HCT116 (cell line): ENCODE results near the gene BMERB1. TPM values are rescaled to one million over a fixed set of nuclear protein-coding genes. Genes with fewer than 3 reads are reported as not detected.

Source experiments
- ATAC-seq: fragments of 200-7000 bp; cut with Tn5 transposase; 2 replicates; pipeline ENCODE4 v1.9.1; 2020; ENCODE audit warnings: mild to moderate bottlenecking, moderate library complexity
- BruUV-seq: library from RNA; stranded (reverse); fragments of 400-500 nt; replicated peaks from 2 replicates; lab custom pipeline; 2021; lab: Mats Ljungman, UMichigan
- CTCF ChIA-PET: fragments of 300-600 bp; sonication (Branson Sonifier 250); formaldehyde crosslinking; loops from one replicate; lab custom pipeline; 2021; ENCODE audit warnings: antibody characterized with exemption; lab: Charles Lee
- POLR2A ChIA-PET: fragments of 300-600, 350-600 bp; sonication (Branson Sonifier 250); formaldehyde crosslinking; loops from one replicate; lab custom pipeline; 2021; ENCODE audit warnings: antibody characterized with exemption; lab: Charles Lee
- RAD21 ChIA-PET, 2 experiments: fragments of 300-600 bp; sonication (Branson Sonifier 250); formaldehyde crosslinking; loops; one replicate each; lab custom pipeline; 2023; ENCODE audit warnings: low total read pairs in 2 of 2; ENCODE audit not compliant: uncharacterized antibody in 2 of 2, unreplicated experiment in 2 of 2, low non-redundant PET in 1 of 2; lab: Charles Lee
- DNase-seq: peaks from one replicate; pipeline ENCODE4 v3.0.0-alpha.2; 2010; ENCODE audit warnings: low read depth, low spot score
- H2AFZ ChIP-seq: fragments of 200-600 bp; shearing (Covaris generic), sonication (generic); 2 replicates; pipeline ENCODE4 v1.6.1; 2017; ENCODE audit warnings: low read depth, mixed run types, mixed read lengths, antibody characterized with exemption, low read length; ENCODE audit not compliant: poor library complexity, severe bottlenecking
- H3K27ac ChIP-seq: 2 replicates; pipeline ENCODE4 v1.5.1; 2012; ENCODE audit warnings: low read depth, low read length
- H3K27me3 ChIP-seq: fragments of 200-600 bp; sonication (generic); 2 replicates; pipeline ENCODE4 v1.6.1; 2016; ENCODE audit warnings: mixed run types, low read length, mixed read lengths; ENCODE audit not compliant: insufficient read depth
- H3K36me3 ChIP-seq, 2 experiments: fragments of 200-500 bp in 1 of 2; fragments of 200-600 bp in 1 of 2; sonication (Bioruptor generic) in 1 of 2; sonication (generic) in 1 of 2; 2 replicates each; pipeline versions ENCODE4 v1.5.1 to v1.6.1; 2014 to 2016; ENCODE audit warnings: low read length in 2 of 2, inconsistent platforms in 1 of 2, mixed read lengths in 1 of 2, mixed run types in 1 of 2; ENCODE audit not compliant: insufficient read depth in 2 of 2, control insufficient read depth in 1 of 2
- H3K4me1 ChIP-seq, 2 experiments: fragments of 200-600 bp in 1 of 2; sonication (generic) in 1 of 2; 2 replicates each; pipeline versions ENCODE4 v1.5.1 to v1.6.1; 2012 to 2017; ENCODE audit warnings: low read length in 2 of 2, inconsistent platforms in 1 of 2, mild to moderate bottlenecking in 1 of 2, mixed read lengths in 1 of 2, mixed run types in 1 of 2, moderate library complexity in 1 of 2; ENCODE audit not compliant: insufficient read depth in 2 of 2, control insufficient read depth in 1 of 2
- H3K4me2 ChIP-seq: fragments of 200-600 bp; sonication (generic); 2 replicates; pipeline ENCODE4 v1.6.1; 2017; ENCODE audit warnings: mixed run types, low read length, mixed read lengths
- H3K4me3 ChIP-seq, 2 experiments: fragments of 200-600 bp in 1 of 2; sonication (generic) in 1 of 2; replicated peaks in 1 of 2; 2 replicates each; pipeline ENCODE4 v1.5.1; 2011 to 2016; ENCODE audit warnings: low read length in 2 of 2, control low read depth in 1 of 2, low read depth in 1 of 2, mild to moderate bottlenecking in 1 of 2, mixed read lengths in 1 of 2, mixed run types in 1 of 2
- H3K79me2 ChIP-seq: fragments of 200-600 bp; sonication (generic); 2 replicates; pipeline ENCODE4 v1.6.1; 2017; ENCODE audit warnings: mild to moderate bottlenecking, mixed run types, low read length, moderate library complexity, mixed read lengths; ENCODE audit not compliant: insufficient read depth
- H3K9ac ChIP-seq: fragments of 200-600 bp; sonication (generic); 2 replicates; pipeline ENCODE4 v1.6.1; 2016; ENCODE audit warnings: low read length, mixed read lengths
- H3K9me2 ChIP-seq: fragments of 200-600 bp; sonication (generic), shearing (Covaris generic); 2 replicates; pipeline ENCODE4 v1.6.1; 2017; ENCODE audit warnings: mixed run types, mild to moderate bottlenecking, moderate library complexity; ENCODE audit not compliant: insufficient read depth
- H3K9me3 ChIP-seq, 2 experiments: fragments of 200-500 bp in 1 of 2; fragments of 200-600 bp in 1 of 2; sonication (Bioruptor generic) in 1 of 2; sonication (generic) in 1 of 2; 2 replicates each; pipeline ENCODE4 v1.6.1; 2014 to 2017; ENCODE audit warnings: low read length in 2 of 2, mixed read lengths in 2 of 2, inconsistent platforms in 1 of 2, low read depth in 1 of 2, mild to moderate bottlenecking in 1 of 2, mixed run types in 1 of 2, moderate library complexity in 1 of 2; ENCODE audit not compliant: control insufficient read depth in 1 of 2, insufficient read depth in 1 of 2
- H4K20me1 ChIP-seq: fragments of 200-600 bp; sonication (generic), shearing (Covaris generic); 2 replicates; pipeline ENCODE4 v1.6.1; 2017; ENCODE audit warnings: mixed run types, mild to moderate bottlenecking, moderate library complexity; ENCODE audit not compliant: insufficient read depth
- EGR1 ChIP-seq: IDR thresholded peaks from 2 replicates; pipeline ENCODE4 v1.6.1; 2012; ENCODE audit warnings: low read depth
- EZH2 ChIP-seq: fragments of 200-600 bp; sonication (generic); IDR thresholded peaks from 2 replicates; pipeline ENCODE4 v1.6.1; 2017; ENCODE audit warnings: antibody characterized with exemption, mixed run types
- EZH2phosphoT487 ChIP-seq: fragments of 200-600 bp; IDR thresholded peaks from 2 replicates; pipeline ENCODE4 v1.6.1; 2018; ENCODE audit warnings: antibody characterized with exemption, borderline replicate concordance
- SIN3A ChIP-seq: IDR thresholded peaks from 2 replicates; pipeline ENCODE4 v1.6.1; 2012; ENCODE audit warnings: low read depth
- TCF7L2 ChIP-seq: IDR thresholded peaks from 2 replicates; pipeline ENCODE4 v1.7.0; 2011; ENCODE audit warnings: borderline replicate concordance, inconsistent platforms; ENCODE audit not compliant: insufficient read depth, insufficient read length; ENCODE audit errors: extremely low read depth
- ZNF274 ChIP-seq: fragments of 200-500 bp; sonication (Bioruptor generic); IDR thresholded peaks from 2 replicates; pipeline ENCODE4 v1.6.1; 2014; ENCODE audit warnings: mild to moderate bottlenecking, low read depth, low read length, inconsistent platforms
- intact Hi-C: fragments of 100-400 bp; cut with micrococcal nuclease; formaldehyde crosslinking; loops from 2 replicates; pipeline ENCODE4 v1.10.0; 2022
- total RNA-seq: library from RNA; stranded (reverse); gene quantifications from one replicate; pipeline ENCODE4 v1.2.1, GENCODE V29; 2021; ENCODE audit not compliant: unreplicated experiment
- TF ChIP-seq, protein P1 (sequence below): IDR thresholded peaks from 2 replicates; pipeline ENCODE4 v1.6.1; 2012; ENCODE audit warnings: low read depth
- TF ChIP-seq, protein P2 (sequence below): IDR thresholded peaks from 2 replicates; pipeline ENCODE4 v1.6.1; 2011; ENCODE audit warnings: mild to moderate bottlenecking, low read length, moderate library complexity; ENCODE audit not compliant: insufficient replicate concordance; ENCODE audit errors: extremely low read depth

The BMERB1 gene
- total RNA-seq, 1 experiment from 2014 or later: 43.6 TPM

DNA sequence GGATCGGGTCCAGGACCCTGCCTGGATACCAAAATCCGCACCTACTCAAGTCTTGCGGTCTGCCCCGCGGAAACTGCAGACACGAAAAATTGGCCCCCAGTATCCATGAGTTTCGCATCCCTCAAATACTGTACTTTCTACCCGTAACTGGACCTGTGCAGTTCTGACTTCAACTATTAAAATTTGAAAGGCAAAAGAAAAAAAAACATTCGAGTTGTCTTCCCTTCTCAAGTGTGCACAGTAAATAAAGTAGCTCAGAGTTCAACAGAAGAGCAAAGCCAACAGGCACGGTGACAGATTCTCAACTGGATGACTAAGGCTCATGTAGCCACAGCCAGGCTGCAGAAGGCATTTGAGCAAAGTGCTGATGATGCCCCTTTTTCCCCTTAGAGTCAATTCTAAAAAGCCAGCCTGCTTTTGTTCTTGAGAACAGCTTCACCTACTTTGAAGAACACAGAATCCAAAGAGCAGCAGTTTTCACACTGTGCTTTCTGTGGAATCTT, 176.0 kb downstream of the BMERB1 start:
- no peak overlapping the region for H3K4me3 ChIP-seq
- H4K20me1 ChIP-seq: no peaks in the 10 kb centered on the region
- no peak for ATAC-seq
- peaks cover 14% of the 10 kb centered on the region in 2 experiments for H3K36me3 ChIP-seq
- no peaks in the 10 kb centered on the region for H3K27me3 ChIP-seq
- no peak overlapping the region for H3K9ac ChIP-seq
- H3K9me2 ChIP-seq: no peaks in the 10 kb centered on the region
- no peak overlapping the region for H3K4me2 ChIP-seq
- intact Hi-C loops: no loop called here
- TF ChIP-seq TCF7L2: no peak
- no peak for TF ChIP-seq EGR1
- TF ChIP-seq, protein P1, sequence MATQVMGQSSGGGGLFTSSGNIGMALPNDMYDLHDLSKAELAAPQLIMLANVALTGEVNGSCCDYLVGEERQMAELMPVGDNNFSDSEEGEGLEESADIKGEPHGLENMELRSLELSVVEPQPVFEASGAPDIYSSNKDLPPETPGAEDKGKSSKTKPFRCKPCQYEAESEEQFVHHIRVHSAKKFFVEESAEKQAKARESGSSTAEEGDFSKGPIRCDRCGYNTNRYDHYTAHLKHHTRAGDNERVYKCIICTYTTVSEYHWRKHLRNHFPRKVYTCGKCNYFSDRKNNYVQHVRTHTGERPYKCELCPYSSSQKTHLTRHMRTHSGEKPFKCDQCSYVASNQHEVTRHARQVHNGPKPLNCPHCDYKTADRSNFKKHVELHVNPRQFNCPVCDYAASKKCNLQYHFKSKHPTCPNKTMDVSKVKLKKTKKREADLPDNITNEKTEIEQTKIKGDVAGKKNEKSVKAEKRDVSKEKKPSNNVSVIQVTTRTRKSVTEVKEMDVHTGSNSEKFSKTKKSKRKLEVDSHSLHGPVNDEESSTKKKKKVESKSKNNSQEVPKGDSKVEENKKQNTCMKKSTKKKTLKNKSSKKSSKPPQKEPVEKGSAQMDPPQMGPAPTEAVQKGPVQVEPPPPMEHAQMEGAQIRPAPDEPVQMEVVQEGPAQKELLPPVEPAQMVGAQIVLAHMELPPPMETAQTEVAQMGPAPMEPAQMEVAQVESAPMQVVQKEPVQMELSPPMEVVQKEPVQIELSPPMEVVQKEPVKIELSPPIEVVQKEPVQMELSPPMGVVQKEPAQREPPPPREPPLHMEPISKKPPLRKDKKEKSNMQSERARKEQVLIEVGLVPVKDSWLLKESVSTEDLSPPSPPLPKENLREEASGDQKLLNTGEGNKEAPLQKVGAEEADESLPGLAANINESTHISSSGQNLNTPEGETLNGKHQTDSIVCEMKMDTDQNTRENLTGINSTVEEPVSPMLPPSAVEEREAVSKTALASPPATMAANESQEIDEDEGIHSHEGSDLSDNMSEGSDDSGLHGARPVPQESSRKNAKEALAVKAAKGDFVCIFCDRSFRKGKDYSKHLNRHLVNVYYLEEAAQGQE: no peak
- TF ChIP-seq, protein P2, sequence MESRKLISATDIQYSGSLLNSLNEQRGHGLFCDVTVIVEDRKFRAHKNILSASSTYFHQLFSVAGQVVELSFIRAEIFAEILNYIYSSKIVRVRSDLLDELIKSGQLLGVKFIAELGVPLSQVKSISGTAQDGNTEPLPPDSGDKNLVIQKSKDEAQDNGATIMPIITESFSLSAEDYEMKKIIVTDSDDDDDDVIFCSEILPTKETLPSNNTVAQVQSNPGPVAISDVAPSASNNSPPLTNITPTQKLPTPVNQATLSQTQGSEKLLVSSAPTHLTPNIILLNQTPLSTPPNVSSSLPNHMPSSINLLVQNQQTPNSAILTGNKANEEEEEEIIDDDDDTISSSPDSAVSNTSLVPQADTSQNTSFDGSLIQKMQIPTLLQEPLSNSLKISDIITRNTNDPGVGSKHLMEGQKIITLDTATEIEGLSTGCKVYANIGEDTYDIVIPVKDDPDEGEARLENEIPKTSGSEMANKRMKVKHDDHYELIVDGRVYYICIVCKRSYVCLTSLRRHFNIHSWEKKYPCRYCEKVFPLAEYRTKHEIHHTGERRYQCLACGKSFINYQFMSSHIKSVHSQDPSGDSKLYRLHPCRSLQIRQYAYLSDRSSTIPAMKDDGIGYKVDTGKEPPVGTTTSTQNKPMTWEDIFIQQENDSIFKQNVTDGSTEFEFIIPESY: no peak
- TF ChIP-seq SIN3A: no peak
- TF ChIP-seq ZNF274: no peak
- no peak for TF ChIP-seq EZH2phosphoT487
- TF ChIP-seq EZH2: no peak
- ChIA-PET RAD21 (no interaction called here), CTCF (no interaction called here), POLR2A (no interaction called here)
- H3K4me1 ChIP-seq: peaks cover 14 to 27% of the 10 kb centered on the region in 2 experiments
- no peak overlapping the region for H2AFZ ChIP-seq
- no peaks in the 10 kb centered on the region for H3K79me2 ChIP-seq
- no TSS peak for BruUV-seq
- DNase-seq: no peak
- no peaks in the 10 kb centered on the region for H3K9me3 ChIP-seq
- H3K27ac ChIP-seq: no peak overlapping the region
